ENCODE measurements around the gene PPP4R4. TPM values are rescaled to one million over a fixed set of nuclear protein-coding genes. Genes with fewer than 3 reads are reported as not detected.
A peak's percentile ranks its signal among the peaks of the same experiment; 100 is the strongest.

The PPP4R4 gene
- total RNA-seq, 1 experiment from 2014 or later: 5.5 TPM

- POLR2A ChIA-PET: interaction anchor here (1.2 kb wide), 1 partner anchor 146 kb away, joined by 3 read pairs; the partner anchor contains the start of gene PPP4R4
- no peak overlapping the region for H3K27ac ChIP-seq (ENCODE audit: low read depth, low read length)
- peak; percentile 74 for ATAC-seq
Observed at GRCh38 chr14:94320243-94320642, 146.1 kb downstream of the PPP4R4 start.

More at GRCh38 chr14:94320243-94320642, 146.1 kb downstream of the PPP4R4 start:
- Histone ChIP-seq H2AFZ (ENCODE audit: low read depth, low read length, poor library complexity, severe bottlenecking) (peak overlapping the region; percentile 57), H3K9me3 (ENCODE audit: control insufficient read depth in 1 of 2, insufficient read depth in 1 of 2, low read depth in 1 of 2, low read length in 2 of 2) (no peaks in the 10 kb centered on the region), H3K4me1 (ENCODE audit: control insufficient read depth in 1 of 2, insufficient read depth in 2 of 2, low read length in 2 of 2) (no peaks in the 10 kb centered on the region), H3K9ac (ENCODE audit: low read length) (no peak overlapping the region), H3K4me2 (ENCODE audit: low read length) (no peak overlapping the region), H3K9me2 (ENCODE audit: insufficient read depth) (no peaks in the 10 kb centered on the region), H3K79me2 (ENCODE audit: insufficient read depth, low read length) (no peaks in the 10 kb centered on the region), H4K20me1 (ENCODE audit: insufficient read depth) (no peaks in the 10 kb centered on the region), H3K4me3 (replicated peaks in 1 of 2; ENCODE audit: low read depth in 1 of 2, low read length in 2 of 2) (no peak overlapping the region), H3K27me3 (ENCODE audit: insufficient read depth, low read length) (no peaks in the 10 kb centered on the region), H3K36me3 (ENCODE audit: control insufficient read depth in 1 of 2, insufficient read depth in 2 of 2, low read length in 2 of 2) (no peaks in the 10 kb centered on the region)
- intact Hi-C loops (cut with micrococcal nuclease): no loop called here
- BruUV-seq (replicated peaks): no TSS peak
- ChIA-PET RAD21 (ENCODE audit: low non-redundant PET in 1 of 2, low total read pairs in 2 of 2, uncharacterized antibody in 2 of 2, unreplicated experiment in 2 of 2) (no interaction called here), CTCF (no interaction called here)
- TF ChIP-seq SIN3A (IDR thresholded peaks at IDR 0.05; ENCODE audit: low read depth) (no peak), SRF (IDR thresholded peaks at IDR 0.05; ENCODE audit: low read depth) (no peak), CBX3 (IDR thresholded peaks at IDR 0.05; ENCODE audit: low read depth) (no peak), POLR2A (IDR thresholded peaks at IDR 0.05; ENCODE audit: borderline replicate concordance, extremely low read depth, insufficient read depth, insufficient read length) (no peak), REST (IDR thresholded peaks at IDR 0.05; ENCODE audit: low read depth) (no peak), EZH2phosphoT487 (IDR thresholded peaks at IDR 0.05; ENCODE audit: borderline replicate concordance) (no peak), FOSL1 (IDR thresholded peaks at IDR 0.05; ENCODE audit: low read depth) (no peak), YY1 (IDR thresholded peaks at IDR 0.05; ENCODE audit: extremely low read depth, insufficient replicate concordance, low read depth, low read length) (no peak), ZBTB33 (IDR thresholded peaks at IDR 0.05; ENCODE audit: extremely low read depth, insufficient replicate concordance, low read length) (no peak)
- TF ChIP-seq, protein P1, sequence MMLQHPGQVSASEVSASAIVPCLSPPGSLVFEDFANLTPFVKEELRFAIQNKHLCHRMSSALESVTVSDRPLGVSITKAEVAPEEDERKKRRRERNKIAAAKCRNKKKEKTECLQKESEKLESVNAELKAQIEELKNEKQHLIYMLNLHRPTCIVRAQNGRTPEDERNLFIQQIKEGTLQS (IDR thresholded peaks at IDR 0.05): no peak
- no peak for DNase-seq (ENCODE audit: low read depth, low spot score)
